NCI-H69 (cell line): ENCODE data around the gene SLC37A1.

Source experiments
- DNase-seq: peaks from one replicate; lab custom pipeline; 2025; lab: John Stamatoyannopoulos, UW

Gene SLC37A1

GRCh38 chr21:42479582-42479981 lies 34.1 kb upstream of the SLC37A1 start:
- no peak for DNase-seq

GRCh38 chr21:42480736-42481135 lies 32.9 kb upstream of the SLC37A1 start:
- DNase-seq: no peak

GRCh38 chr21:42481169-42481568 lies 32.5 kb upstream of the SLC37A1 start:
- DNase-seq: no peak

- no peak for DNase-seq
Measured at GRCh38 chr21:42484966-42485365, 28.7 kb upstream of the SLC37A1 start.

GRCh38 chr21:42486072-42486471 lies 27.6 kb upstream of the SLC37A1 start:
- no peak for DNase-seq

- DNase-seq: no peak
Measured at GRCh38 chr21:42486531-42486930, 27.1 kb upstream of the SLC37A1 start.

GRCh38 chr21:42489006-42489563 lies 24.6 kb upstream of the SLC37A1 start:
- no peak for DNase-seq

GRCh38 chr21:42489991-42490390 lies 23.7 kb upstream of the SLC37A1 start:
- no peak for DNase-seq

- no peak for DNase-seq
Measured at GRCh38 chr21:42490720-42491119, 22.9 kb upstream of the SLC37A1 start.

- DNase-seq: no peak
Measured at GRCh38 chr21:42491328-42491727, 22.3 kb upstream of the SLC37A1 start.

- DNase-seq: no peak
Measured at GRCh38 chr21:42492201-42492600, 21.5 kb upstream of the SLC37A1 start.

- no peak for DNase-seq
Measured at GRCh38 chr21:42493109-42494060, 20.3 kb upstream of the SLC37A1 start.

- DNase-seq: no peak
Measured at GRCh38 chr21:42495027-42495426, 18.6 kb upstream of the SLC37A1 start.

GRCh38 chr21:42495765-42496119 lies 17.9 kb upstream of the SLC37A1 start:
- peak; percentile 84 for DNase-seq

- DNase-seq: peak; percentile 100
Measured at GRCh38 chr21:42496120-42496838, 17.4 kb upstream of the SLC37A1 start, which contains the start of gene RSPH1. Gene RSPH1, minus strand, starts transcription at chr21:42496224. Its CDS starts 38 bp downstream, at chr21:42496186.

GRCh38 chr21:42496839-42497202 lies 16.8 kb upstream of the SLC37A1 start:
- peak; percentile 51 for DNase-seq

GRCh38 chr21:42498012-42498411 lies 15.6 kb upstream of the SLC37A1 start:
- DNase-seq: no peak

- DNase-seq: peak; percentile 50
Measured at GRCh38 chr21:42499444-42500112, 14.1 kb upstream of the SLC37A1 start.

GRCh38 chr21:42500225-42500624 lies 13.4 kb upstream of the SLC37A1 start:
- no peak for DNase-seq

- DNase-seq: no peak
Measured at GRCh38 chr21:42500736-42501135, 12.9 kb upstream of the SLC37A1 start.

- no peak for DNase-seq
Measured at GRCh38 chr21:42503711-42504110, 9.9 kb upstream of the SLC37A1 start.

- DNase-seq: no peak
Measured at GRCh38 chr21:42505090-42505726, 8.4 kb upstream of the SLC37A1 start.
